ENCODE results near the gene VMP1. TPM values are rescaled to one million over a fixed set of nuclear protein-coding genes. Genes with fewer than 3 reads are reported as not detected.

VMP1 gene
- total and polyA plus RNA-seq, 2 of the 13 experiments (the other 11 are each of a cell fraction or from before 2014, with no cell fraction given), result 186 to 271 TPM

- TF ChIP-seq IRF9 (CRISPR knock-in tag; IDR thresholded peaks at IDR 0.05; ENCODE audit: borderline replicate concordance), result no peak
- TF ChIP-seq LBX2 (CRISPR knock-in tag; IDR thresholded peaks at IDR 0.05; ENCODE audit: borderline replicate concordance), result no peak
- no peak for TF ChIP-seq ZKSCAN5 (CRISPR knock-in tag; IDR thresholded peaks at IDR 0.05)
- no peak for TF ChIP-seq MAFG (CRISPR knock-in tag; IDR thresholded peaks at IDR 0.05)
- no peak for TF ChIP-seq ZNF354B (CRISPR knock-in tag; IDR thresholded peaks at IDR 0.05)
- TF ChIP-seq ZNF275 (CRISPR knock-in tag; IDR thresholded peaks at IDR 0.05; ENCODE audit: borderline replicate concordance), result no peak
- TF ChIP-seq ZNF784 (CRISPR knock-in tag; IDR thresholded peaks at IDR 0.05; ENCODE audit: borderline replicate concordance), result no peak
- TF ChIP-seq DPF2 (CRISPR knock-in tag; IDR thresholded peaks at IDR 0.05; ENCODE audit: borderline replicate concordance, low read depth), result no peak
- TF ChIP-seq STAT5B (CRISPR knock-in tag; IDR thresholded peaks at IDR 0.05), result no peak
- TF ChIP-seq TFAP4 (IDR thresholded peaks at IDR 0.05; ENCODE audit: borderline replicate concordance, low read depth), result no peak
- peak; percentile 28; the same call in 1 of the 2 replicates for TF ChIP-seq TARDBP (CRISPR knock-in tag; IDR thresholded peaks at IDR 0.05)
- no peak for TF ChIP-seq ZNF550 (CRISPR knock-in tag; IDR thresholded peaks at IDR 0.05; ENCODE audit: borderline replicate concordance)
- no peak for TF ChIP-seq ZNF468 (CRISPR knock-in tag; IDR thresholded peaks at IDR 0.05)
- no peak for TF ChIP-seq ZNF350 (CRISPR knock-in tag; IDR thresholded peaks at IDR 0.05; ENCODE audit: borderline replicate concordance, low read depth)
- no peak for TF ChIP-seq AKNA (CRISPR knock-in tag; IDR thresholded peaks at IDR 0.05; ENCODE audit: borderline replicate concordance)
- TF ChIP-seq SAFB2 (CRISPR knock-in tag; IDR thresholded peaks at IDR 0.05; ENCODE audit: borderline replicate concordance, low read depth), result no peak
- no peak for TF ChIP-seq DDIT3 (CRISPR knock-in tag; IDR thresholded peaks at IDR 0.05)
Observed at GRCh38 chr17:59753522-59754467, 46.3 kb downstream of the VMP1 start (continued).
